Hair follicular keratinocyte (primary cell): ENCODE data around the gene RPS6KC1. TPM values are rescaled to one million over a fixed set of nuclear protein-coding genes. Genes with fewer than 3 reads are reported as not detected.

Experiments
- total RNA-seq: library from RNA; depleted of rRNA; stranded (reverse); fragments of >200 nt; gene quantifications from 2 replicates; pipeline ENCODE4 v1.2.3, GENCODE V29; 2015

RPS6KC1 gene
- 11.1 and 15.4 TPM in 2 replicates for total RNA-seq

GRCh38 chr1:213051127-213051880, at the start of gene RPS6KC1:
TSS of gene RPS6KC1 (plus strand) at chr1:213051241. CDS start at chr1:213051405, 164 bp downstream.

GRCh38 chr1:213015099-213016050, 35.7 kb upstream of the RPS6KC1 start, which contains the start of gene ANGEL2:
TSS of gene ANGEL2 (minus strand) at chr1:213015867. CDS start at chr1:213015671, 196 bp downstream.

Other genes with a start within 250 kb of the RPS6KC1 start
- not detected in 2 replicates for gene SPATA45, start 203.6 kb upstream of the RPS6KC1 start, total RNA-seq
- 5.8 and 7.4 TPM in 2 replicates for gene FLVCR1, start 193.0 kb upstream of the RPS6KC1 start, total RNA-seq
- gene VASH2, start 100.7 kb upstream of the RPS6KC1 start, total RNA-seq = 0.04 TPM in 1 of 2 replicates, not detected in the other
- gene ANGEL2, start 35.4 kb upstream of the RPS6KC1 start, total RNA-seq = 21.9 and 22.0 TPM in 2 replicates